ENCODE measurements around the gene CREBL2.

The CREBL2 gene

DNA sequence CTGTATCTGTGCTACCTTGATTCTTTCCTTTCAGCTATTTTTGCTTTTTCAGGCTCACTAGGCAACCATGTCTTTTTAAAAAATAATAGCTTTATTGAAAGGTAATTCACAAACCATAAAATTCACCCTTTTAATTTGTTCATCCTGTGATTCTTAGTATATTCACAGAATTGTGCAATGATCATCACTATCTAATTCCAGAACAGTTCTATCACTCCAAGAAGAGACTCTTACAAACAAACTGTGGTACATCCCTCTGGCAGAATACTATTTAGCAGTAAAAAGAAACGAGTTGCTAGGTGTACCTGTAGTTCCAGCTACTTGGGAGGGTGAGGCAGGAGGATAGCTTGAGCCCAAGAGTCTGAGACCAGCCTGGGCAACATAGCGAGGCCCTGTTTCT is 14.8 kb downstream of the CREBL2 start:
- Histone ChIP-seq H3K9ac (ENCODE audit: low read length) (no peak overlapping the region), H2BK12ac (ENCODE audit: low read length) (no peak overlapping the region), H3K18ac (ENCODE audit: low read length) (no peak overlapping the region), H2BK120ac (ENCODE audit: insufficient read depth, low read length, poor library complexity) (no peak overlapping the region), H3K36me3 (ENCODE audit: control insufficient read depth in 1 of 2, insufficient read depth in 2 of 2, low read length in 2 of 2) (no peaks in the 10 kb centered on the region), H3K9me3 (ENCODE audit: insufficient read depth, low read depth, low read length) (peaks cover 2% of the 10 kb centered on the region), H3K4ac (ENCODE audit: low read depth, low read length) (no peak overlapping the region), H3K79me2 (ENCODE audit: control insufficient read depth, insufficient read depth, low read length, poor library complexity) (no peaks in the 10 kb centered on the region), H3K14ac (ENCODE audit: low read length) (no peak overlapping the region), H3K4me2 (ENCODE audit: low read length) (no peak overlapping the region), H4K91ac (ENCODE audit: low read depth, low read length) (no peak overlapping the region), H4K12ac (ENCODE audit: low read depth, low read length) (no peak overlapping the region), H3K27me3 (ENCODE audit: insufficient read depth, low read length) (no peaks in the 10 kb centered on the region), H2AFZ (ENCODE audit: insufficient read depth, low read length, poor library complexity) (no peak overlapping the region), H3K79me1 (ENCODE audit: low read length) (no peaks in the 10 kb centered on the region), H3K4me3 (ENCODE audit: low read depth, low read length) (no peak overlapping the region), H4K8ac (ENCODE audit: low read depth, low read length) (no peak overlapping the region), H3K23ac (ENCODE audit: low read length) (no peak overlapping the region), H3K4me1 (ENCODE audit: control insufficient read depth in 1 of 2, insufficient read depth in 2 of 2, low read length in 2 of 2) (no peaks in the 10 kb centered on the region), H3K27ac (ENCODE audit: low read depth, low read length) (no peak overlapping the region), H2AK5ac (ENCODE audit: low read length) (no peak overlapping the region), H2BK5ac (ENCODE audit: low read depth, low read length, poor library complexity) (no peak overlapping the region)
- no peak for DNase-seq
- WGBS (ENCODE audit: extremely low coverage, insufficient coverage, insufficient read length) = no CpG with 5 or more reads among the region's 2 CpGs

DNA sequence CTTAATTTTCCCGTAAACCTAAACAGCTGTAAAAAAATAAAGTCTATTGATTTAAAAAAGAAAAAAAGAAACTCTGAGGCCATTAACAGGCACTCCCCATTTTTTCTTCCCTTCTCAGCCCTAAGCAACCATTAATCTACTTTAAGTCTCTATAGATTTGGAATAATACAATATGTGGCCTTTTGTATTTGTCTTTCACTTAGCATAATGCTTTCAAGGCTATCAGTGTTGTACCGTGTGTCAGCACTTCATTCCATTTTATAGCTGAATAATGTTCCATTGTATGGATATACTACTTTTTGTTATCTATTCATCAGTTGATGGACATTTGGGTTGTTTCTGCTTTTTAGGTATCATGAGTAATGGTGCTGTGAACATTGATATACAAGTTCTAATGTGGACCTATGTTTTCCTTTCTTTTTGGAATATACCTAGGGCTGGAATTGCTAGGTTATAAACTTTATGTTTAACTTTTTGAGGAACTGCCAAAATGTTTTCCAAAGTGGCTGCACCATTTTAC is 15.7 kb downstream of the CREBL2 start:
- H3K23ac ChIP-seq (ENCODE audit: low read length) = no peak overlapping the region
- no peak overlapping the region for H3K4me2 ChIP-seq (ENCODE audit: low read length)
- H3K9me3 ChIP-seq (ENCODE audit: insufficient read depth, low read depth, low read length) = peaks cover 2% of the 10 kb centered on the region
- no peaks in the 10 kb centered on the region for H3K4me1 ChIP-seq (ENCODE audit: control insufficient read depth in 1 of 2, insufficient read depth in 2 of 2, low read length in 2 of 2)
- no peak overlapping the region for H2AK5ac ChIP-seq (ENCODE audit: low read length)
- no peak overlapping the region for H3K9ac ChIP-seq (ENCODE audit: low read length)
- no peak overlapping the region for H4K12ac ChIP-seq (ENCODE audit: low read depth, low read length)
- no peaks in the 10 kb centered on the region for H3K36me3 ChIP-seq (ENCODE audit: control insufficient read depth in 1 of 2, insufficient read depth in 2 of 2, low read length in 2 of 2)
- H3K18ac ChIP-seq (ENCODE audit: low read length) = no peak overlapping the region
- H2BK120ac ChIP-seq (ENCODE audit: insufficient read depth, low read length, poor library complexity) = no peak overlapping the region
- H3K14ac ChIP-seq (ENCODE audit: low read length) = no peak overlapping the region
- WGBS (ENCODE audit: extremely low coverage, insufficient coverage, insufficient read length) = no CpG with 5 or more reads among the region's 2 CpGs
- H2AFZ ChIP-seq (ENCODE audit: insufficient read depth, low read length, poor library complexity) = no peak overlapping the region
- no peaks in the 10 kb centered on the region for H3K27me3 ChIP-seq (ENCODE audit: insufficient read depth, low read length)
- no peak overlapping the region for H3K4ac ChIP-seq (ENCODE audit: low read depth, low read length)
- no peaks in the 10 kb centered on the region for H3K79me1 ChIP-seq (ENCODE audit: low read length)
- H3K4me3 ChIP-seq (ENCODE audit: low read depth, low read length) = no peak overlapping the region
- H2BK12ac ChIP-seq (ENCODE audit: low read length) = no peak overlapping the region
- no peak for DNase-seq
- H4K8ac ChIP-seq (ENCODE audit: low read depth, low read length) = no peak overlapping the region
- H3K79me2 ChIP-seq (ENCODE audit: control insufficient read depth, insufficient read depth, low read length, poor library complexity) = no peaks in the 10 kb centered on the region
- no peak overlapping the region for H4K91ac ChIP-seq (ENCODE audit: low read depth, low read length)
- H2BK5ac ChIP-seq (ENCODE audit: low read depth, low read length, poor library complexity) = no peak overlapping the region
- H3K27ac ChIP-seq (ENCODE audit: low read depth, low read length) = no peak overlapping the region

DNA sequence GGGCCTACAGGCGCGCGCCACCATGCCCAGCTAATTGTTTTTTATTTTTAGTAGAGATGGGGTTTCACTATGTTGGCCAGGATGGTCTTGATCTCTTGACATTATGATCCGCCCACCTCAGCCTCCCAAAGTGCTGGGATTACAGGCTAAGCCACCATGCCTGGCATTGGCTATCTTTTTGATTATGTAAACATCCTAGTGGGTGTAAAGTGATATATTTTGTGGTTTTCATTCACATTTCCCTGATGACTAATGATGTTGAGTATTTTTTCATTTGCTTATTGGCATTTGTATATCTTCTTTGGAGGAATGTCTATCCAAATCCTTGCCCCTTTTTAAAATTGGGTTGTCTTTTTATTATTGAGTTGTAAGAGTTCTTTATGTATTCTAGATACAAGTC is 16.3 kb downstream of the CREBL2 start:
- Histone ChIP-seq H3K9ac (ENCODE audit: low read length) (no peak overlapping the region), H3K4me2 (ENCODE audit: low read length) (no peak overlapping the region), H2BK5ac (ENCODE audit: low read depth, low read length, poor library complexity) (no peak overlapping the region), H2AFZ (ENCODE audit: insufficient read depth, low read length, poor library complexity) (no peak overlapping the region), H3K4me3 (ENCODE audit: low read depth, low read length) (no peak overlapping the region), H3K9me3 (ENCODE audit: insufficient read depth, low read depth, low read length) (peaks cover 2% of the 10 kb centered on the region), H3K27me3 (ENCODE audit: insufficient read depth, low read length) (no peaks in the 10 kb centered on the region), H3K23ac (ENCODE audit: low read length) (no peak overlapping the region), H3K4me1 (ENCODE audit: control insufficient read depth in 1 of 2, insufficient read depth in 2 of 2, low read length in 2 of 2) (no peaks in the 10 kb centered on the region), H4K91ac (ENCODE audit: low read depth, low read length) (no peak overlapping the region), H3K79me2 (ENCODE audit: control insufficient read depth, insufficient read depth, low read length, poor library complexity) (no peaks in the 10 kb centered on the region), H3K27ac (ENCODE audit: low read depth, low read length) (no peak overlapping the region), H2AK5ac (ENCODE audit: low read length) (no peak overlapping the region), H4K12ac (ENCODE audit: low read depth, low read length) (no peak overlapping the region), H3K36me3 (ENCODE audit: control insufficient read depth in 1 of 2, insufficient read depth in 2 of 2, low read length in 2 of 2) (no peaks in the 10 kb centered on the region), H4K8ac (ENCODE audit: low read depth, low read length) (no peak overlapping the region), H3K79me1 (ENCODE audit: low read length) (no peaks in the 10 kb centered on the region), H2BK120ac (ENCODE audit: insufficient read depth, low read length, poor library complexity) (no peak overlapping the region), H3K4ac (ENCODE audit: low read depth, low read length) (no peak overlapping the region), H3K18ac (ENCODE audit: low read length) (no peak overlapping the region), H2BK12ac (ENCODE audit: low read length) (no peak overlapping the region), H3K14ac (ENCODE audit: low read length) (no peak overlapping the region)
- WGBS (ENCODE audit: extremely low coverage, insufficient coverage, insufficient read length) = no CpG with 5 or more reads among the region's 4 CpGs
- no peak for DNase-seq

DNA sequence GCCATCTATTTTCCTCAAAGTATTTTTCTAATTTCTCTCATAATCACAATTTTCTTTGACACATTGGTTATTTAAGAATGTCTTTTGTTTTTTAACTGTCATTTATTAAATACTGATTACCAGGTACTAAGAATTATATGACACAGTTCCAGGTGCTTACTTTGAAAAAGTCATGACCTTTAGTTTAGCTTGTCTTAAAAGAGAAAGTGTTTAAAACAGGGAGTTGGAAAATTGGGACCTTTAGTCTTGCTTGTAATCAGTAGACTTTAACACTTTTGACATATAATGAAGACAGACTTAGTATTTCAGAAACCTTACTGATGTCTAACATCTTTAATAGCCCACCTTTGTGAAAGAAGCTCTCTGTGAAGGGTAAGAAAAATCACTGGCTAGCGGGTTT is 19.2 kb downstream of the CREBL2 start:
- Histone ChIP-seq H4K91ac (ENCODE audit: low read depth, low read length) (no peak overlapping the region), H3K27ac (ENCODE audit: low read depth, low read length) (no peak overlapping the region), H3K9me3 (ENCODE audit: insufficient read depth, low read depth, low read length) (no peaks in the 10 kb centered on the region), H3K79me2 (ENCODE audit: control insufficient read depth, insufficient read depth, low read length, poor library complexity) (no peaks in the 10 kb centered on the region), H2AFZ (ENCODE audit: insufficient read depth, low read length, poor library complexity) (no peak overlapping the region), H2BK12ac (ENCODE audit: low read length) (no peak overlapping the region), H3K14ac (ENCODE audit: low read length) (no peak overlapping the region), H3K4me3 (ENCODE audit: low read depth, low read length) (no peak overlapping the region), H2BK5ac (ENCODE audit: low read depth, low read length, poor library complexity) (no peak overlapping the region), H3K4ac (ENCODE audit: low read depth, low read length) (no peak overlapping the region), H3K27me3 (ENCODE audit: insufficient read depth, low read length) (no peaks in the 10 kb centered on the region), H4K8ac (ENCODE audit: low read depth, low read length) (no peak overlapping the region), H4K12ac (ENCODE audit: low read depth, low read length) (no peak overlapping the region), H3K18ac (ENCODE audit: low read length) (no peak overlapping the region), H3K36me3 (ENCODE audit: control insufficient read depth in 1 of 2, insufficient read depth in 2 of 2, low read length in 2 of 2) (no peaks in the 10 kb centered on the region), H3K23ac (ENCODE audit: low read length) (no peak overlapping the region), H3K4me2 (ENCODE audit: low read length) (no peak overlapping the region), H2BK120ac (ENCODE audit: insufficient read depth, low read length, poor library complexity) (no peak overlapping the region), H2AK5ac (ENCODE audit: low read length) (no peak overlapping the region), H3K9ac (ENCODE audit: low read length) (no peak overlapping the region), H3K79me1 (ENCODE audit: low read length) (no peaks in the 10 kb centered on the region), H3K4me1 (ENCODE audit: control insufficient read depth in 1 of 2, insufficient read depth in 2 of 2, low read length in 2 of 2) (no peaks in the 10 kb centered on the region)
- no CpG with 5 or more reads among the region's 1 CpG for WGBS (ENCODE audit: extremely low coverage, insufficient coverage, insufficient read length)
- no peak for DNase-seq
